BJ (cell line): Measurements from ENCODE around the gene SGO1. TPM values are rescaled to one million over a fixed set of nuclear protein-coding genes. Genes with fewer than 3 reads are reported as not detected.

Source experiments
- CTCF ChIA-PET: fragments of 350-600 bp; formaldehyde crosslinking; extraction: SDS; loops from one replicate; lab custom pipeline; 2021; ENCODE audit warnings: antibody characterized with exemption, inconsistent platforms; lab: Yijun Ruan, JAX
- POLR2A ChIA-PET: fragments of 300-600 bp; sonication (Branson Sonifier 250); formaldehyde crosslinking; extraction: SDS; loops from one replicate; lab custom pipeline; 2021; ENCODE audit warnings: antibody characterized with exemption; lab: Charles Lee
- DNase-seq: peaks from one replicate; pipeline ENCODE4 v3.0.0-alpha.2; 2011; ENCODE audit warnings: low read depth
- H3K27me3 ChIP-seq: 2 replicates; pipeline ENCODE4 v1.6.0; 2011; ENCODE audit warnings: low read length; ENCODE audit not compliant: control insufficient read depth, insufficient read depth
- H3K36me3 ChIP-seq: 2 replicates; pipeline ENCODE4 v1.5.1; 2011; ENCODE audit warnings: low read length; ENCODE audit not compliant: control insufficient read depth, insufficient read depth
- H3K4me3 ChIP-seq: 2 replicates; pipeline ENCODE4 v1.5.1; 2011; ENCODE audit warnings: low read depth, mild to moderate bottlenecking, control low read depth, low read length
- CTCF ChIP-seq: IDR thresholded peaks from 2 replicates; pipeline ENCODE4 v1.5.1; 2011; ENCODE audit warnings: low read depth, mild to moderate bottlenecking, control low read depth, inconsistent platforms, low read length, moderate library complexity; ENCODE audit not compliant: insufficient read depth
- polyA plus RNA-seq: library from polyadenylated mRNA; depleted of rRNA; stranded (reverse); fragments of >200 nt; gene quantifications from 2 replicates; pipeline ENCODE4 v1.2.3, GENCODE V29; 2011

The SGO1 gene
- polyA plus RNA-seq, 1 experiment = 1.6 TPM

DNA sequence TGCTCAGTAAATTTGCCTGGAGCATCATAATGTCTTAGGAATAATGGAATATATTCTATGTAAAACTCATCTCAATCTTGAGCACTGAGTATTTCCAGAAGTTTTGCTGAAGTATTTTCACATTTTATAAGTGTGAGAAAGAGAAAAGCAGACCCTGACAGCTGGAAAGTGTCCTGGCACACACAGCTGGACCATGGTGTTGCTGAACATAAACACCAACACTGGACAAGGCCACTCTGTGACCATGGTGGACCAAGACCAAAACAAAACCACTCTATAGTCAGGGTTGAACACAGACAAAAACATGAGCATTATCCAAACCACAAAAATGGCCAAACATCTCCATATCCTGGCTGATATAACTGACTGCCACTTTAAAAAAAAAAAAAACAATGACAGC is 15.1 kb upstream of the SGO1 start:
- no peak for TF ChIP-seq CTCF
- ChIA-PET POLR2A (no interaction called here), CTCF (no interaction called here)
- no peak for DNase-seq
- no peak overlapping the region for H3K4me3 ChIP-seq
- no peaks in the 10 kb centered on the region for H3K36me3 ChIP-seq
- no peaks in the 10 kb centered on the region for H3K27me3 ChIP-seq

- Histone ChIP-seq H3K4me3 (no peak overlapping the region), H3K27me3 (no peaks in the 10 kb centered on the region), H3K36me3 (no peaks in the 10 kb centered on the region)
- ChIA-PET POLR2A (no interaction called here), CTCF (no interaction called here)
- TF ChIP-seq CTCF = no peak
- no peak for DNase-seq
Observed at GRCh38 chr3:20197775-20198174, 11.8 kb upstream of the SGO1 start.

- no peak for DNase-seq
- H3K36me3 ChIP-seq = no peaks in the 10 kb centered on the region
- ChIA-PET POLR2A (no interaction called here), CTCF (no interaction called here)
- H3K27me3 ChIP-seq = no peaks in the 10 kb centered on the region
- no peak overlapping the region for H3K4me3 ChIP-seq
- no peak for TF ChIP-seq CTCF
Observed at GRCh38 chr3:20194793-20195460, 8.9 kb upstream of the SGO1 start.

GRCh38 chr3:20190991-20191390 is 5.0 kb upstream of the SGO1 start:
- Histone ChIP-seq H3K36me3 (no peaks in the 10 kb centered on the region), H3K4me3 (no peak overlapping the region), H3K27me3 (no peaks in the 10 kb centered on the region)
- ChIA-PET CTCF (no interaction called here), POLR2A (no interaction called here)
- TF ChIP-seq CTCF = no peak
- DNase-seq = no peak

DNA sequence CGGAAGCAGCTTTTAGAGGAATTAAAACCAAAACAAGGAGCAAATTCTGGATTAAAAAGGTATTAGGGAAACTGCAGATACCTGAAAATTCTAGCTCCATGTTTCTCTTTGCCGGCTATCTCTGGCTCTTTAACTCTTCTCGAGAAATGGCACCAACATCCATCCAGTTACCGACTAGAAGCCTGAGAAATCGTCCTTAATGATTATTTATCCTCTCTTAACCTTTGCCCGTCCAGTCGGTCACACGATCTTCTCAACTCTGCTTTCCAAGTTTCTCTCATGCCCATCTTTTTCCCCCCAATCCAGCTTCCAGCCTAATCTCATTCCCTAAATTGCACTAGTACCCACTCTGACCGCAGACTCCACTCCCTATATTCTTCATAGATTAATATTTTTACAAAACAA is 596 bp upstream of the SGO1 start:
- H3K4me3 ChIP-seq = peak overlapping the region; percentile 99
- ChIA-PET POLR2A (no interaction called here), CTCF (no interaction called here)
- DNase-seq = no peak
- TF ChIP-seq CTCF = no peak
- no peaks in the 10 kb centered on the region for H3K27me3 ChIP-seq
- no peaks in the 10 kb centered on the region for H3K36me3 ChIP-seq
